Mesenchymal stem cell (in vitro differentiated cells and primary cell): ENCODE results near the gene A4GALT.
"Not testable (repeated sequence)": the region's sequence is repeated elsewhere in the genome, so short reads cannot be mapped to it uniquely, and the experiment has no call there.

Experiments
- DNase-seq: peaks from one replicate; pipeline ENCODE4 v3.0.0-alpha.2; 2013
- H2AFZ ChIP-seq: one replicate; pipeline ENCODE4 v1.6.1; 2013; ENCODE audit warnings: low read depth, mild to moderate bottlenecking, control low read depth, inconsistent platforms, low read length, moderate library complexity
- H2AK5ac ChIP-seq: 2 replicates; pipeline ENCODE4 v1.6.1; 2013; ENCODE audit warnings: low read length, moderate library complexity, mild to moderate bottlenecking, inconsistent platforms; ENCODE audit not compliant: severe bottlenecking
- H2BK120ac ChIP-seq: one replicate; pipeline ENCODE4 v1.6.1; 2013; ENCODE audit warnings: low read depth, mild to moderate bottlenecking, inconsistent platforms, low read length, moderate library complexity
- H2BK12ac ChIP-seq, 2 experiments: one replicate each; pipeline ENCODE4 v1.6.1; 2013; ENCODE audit warnings: inconsistent platforms in 2 of 2, low read length in 2 of 2, mild to moderate bottlenecking in 2 of 2, moderate library complexity in 2 of 2, control low read depth in 1 of 2
- H2BK15ac ChIP-seq: one replicate; pipeline ENCODE4 v1.6.1; 2013; ENCODE audit warnings: mild to moderate bottlenecking, low read depth, inconsistent platforms; ENCODE audit not compliant: poor library complexity, severe bottlenecking
- H2BK5ac ChIP-seq: 2 replicates; pipeline ENCODE4 v1.6.1; 2013; ENCODE audit warnings: low read depth, mild to moderate bottlenecking, low read length, control low read depth, inconsistent platforms; ENCODE audit not compliant: poor library complexity, severe bottlenecking
- H3K14ac ChIP-seq, 2 experiments: one replicate each; pipeline ENCODE4 v1.6.1; 2013; ENCODE audit warnings: inconsistent platforms in 2 of 2, low read length in 2 of 2, control low read depth in 1 of 2, mild to moderate bottlenecking in 1 of 2, moderate library complexity in 1 of 2
- H3K18ac ChIP-seq, 2 experiments: one replicate each; pipeline ENCODE4 v1.6.1; 2013; ENCODE audit warnings: inconsistent platforms in 2 of 2, low read length in 2 of 2, control low read depth in 1 of 2, low read depth in 1 of 2, mild to moderate bottlenecking in 1 of 2
- H3K23ac ChIP-seq, 2 experiments: one replicate each; pipeline ENCODE4 v1.6.1; 2013; ENCODE audit warnings: inconsistent platforms in 2 of 2, low read length in 2 of 2, mild to moderate bottlenecking in 2 of 2, moderate library complexity in 2 of 2, control low read depth in 1 of 2
- H3K27ac ChIP-seq: 2 replicates; pipeline ENCODE4 v1.5.1; 2013; ENCODE audit warnings: mild to moderate bottlenecking, moderate library complexity, low read length, control low read depth, inconsistent platforms; ENCODE audit not compliant: poor library complexity, severe bottlenecking
- H3K27me3 ChIP-seq, 2 experiments: 2 replicates each; pipeline versions ENCODE4 v1.6.1 to v1.7.0; 2013; ENCODE audit warnings: low read length in 2 of 2, mild to moderate bottlenecking in 2 of 2, moderate library complexity in 2 of 2, control low read depth in 1 of 2, inconsistent platforms in 1 of 2; ENCODE audit not compliant: control insufficient read depth in 1 of 2, insufficient read depth in 1 of 2
- H3K36me3 ChIP-seq, 2 experiments: 2 replicates each; pipeline versions ENCODE4 v1.6.1 to v1.7.0; 2013; ENCODE audit warnings: low read length in 2 of 2, control low read depth in 1 of 2, inconsistent platforms in 1 of 2, low read depth in 1 of 2, mild to moderate bottlenecking in 1 of 2; ENCODE audit not compliant: insufficient read depth in 2 of 2, control insufficient read depth in 1 of 2
- H3K4ac ChIP-seq, 2 experiments: one replicate each; pipeline ENCODE4 v1.6.1; 2013; ENCODE audit warnings: inconsistent platforms in 2 of 2, low read length in 2 of 2, mild to moderate bottlenecking in 2 of 2, moderate library complexity in 2 of 2, control low read depth in 1 of 2, low read depth in 1 of 2
- H3K4me1 ChIP-seq: 2 replicates; pipeline ENCODE4 v1.6.1; 2013; ENCODE audit warnings: low read depth, low read length, control low read depth; ENCODE audit not compliant: control insufficient read depth, insufficient read depth
- H3K4me2 ChIP-seq: 2 replicates; pipeline ENCODE4 v1.6.1; 2013; ENCODE audit warnings: low read length, mild to moderate bottlenecking, inconsistent platforms; ENCODE audit not compliant: poor library complexity, severe bottlenecking
- H3K4me3 ChIP-seq, 2 experiments: 2 replicates each; pipeline versions ENCODE4 v1.5.1 to v1.7.0; 2013; ENCODE audit warnings: low read length in 2 of 2, mild to moderate bottlenecking in 2 of 2, control low read depth in 1 of 2, low read depth in 1 of 2; ENCODE audit not compliant: insufficient read depth in 1 of 2
- H3K79me1 ChIP-seq: replicated peaks from 2 replicates; pipeline ENCODE4 v1.6.1; 2013; ENCODE audit warnings: mild to moderate bottlenecking, control low read depth, low read length, inconsistent platforms; ENCODE audit not compliant: poor library complexity, severe bottlenecking
- H3K9ac ChIP-seq: 2 replicates; pipeline ENCODE4 v1.7.0; 2013; ENCODE audit warnings: mild to moderate bottlenecking, low read length, moderate library complexity
- H3K9me3 ChIP-seq: 2 replicates; pipeline ENCODE4 v1.7.0; 2013; ENCODE audit warnings: mild to moderate bottlenecking, low read length; ENCODE audit not compliant: control insufficient read depth
- H4K8ac ChIP-seq: one replicate; pipeline ENCODE4 v1.6.1; 2013; ENCODE audit warnings: inconsistent platforms, mild to moderate bottlenecking, low read length, moderate library complexity
- H4K91ac ChIP-seq: one replicate; pipeline ENCODE4 v1.6.1; 2013; ENCODE audit warnings: mild to moderate bottlenecking, low read length, inconsistent platforms
- WGBS: methylation state at CpG from one replicate; pipeline ENCODE4 v1.1.7; 2013; ENCODE audit warnings: mixed read lengths; 5-methylcytosine and 5-hydroxymethylcytosine counted together

The A4GALT gene

DNA sequence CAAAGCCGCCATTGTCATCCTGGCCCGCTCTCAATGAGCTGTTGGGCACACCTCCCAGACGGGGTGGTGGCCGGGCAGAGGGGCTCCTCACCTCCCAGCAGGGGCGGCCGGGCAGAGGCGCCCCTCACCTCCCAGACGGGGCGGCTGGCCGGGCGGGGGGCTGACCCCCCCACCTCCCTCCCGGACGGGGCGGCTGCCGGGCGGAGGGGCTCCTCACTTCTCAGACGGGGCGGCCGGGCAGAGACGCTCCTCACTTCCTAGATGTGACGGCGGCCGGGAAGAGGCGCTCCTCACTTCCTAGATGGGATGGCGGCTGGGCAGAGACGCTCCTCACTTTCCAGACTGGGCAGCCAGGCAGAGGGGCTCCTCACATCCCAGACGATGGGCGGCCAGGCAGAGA is 29.8 kb upstream of the A4GALT start:
- not testable (repeated sequence) for H3K4me1 ChIP-seq

DNA sequence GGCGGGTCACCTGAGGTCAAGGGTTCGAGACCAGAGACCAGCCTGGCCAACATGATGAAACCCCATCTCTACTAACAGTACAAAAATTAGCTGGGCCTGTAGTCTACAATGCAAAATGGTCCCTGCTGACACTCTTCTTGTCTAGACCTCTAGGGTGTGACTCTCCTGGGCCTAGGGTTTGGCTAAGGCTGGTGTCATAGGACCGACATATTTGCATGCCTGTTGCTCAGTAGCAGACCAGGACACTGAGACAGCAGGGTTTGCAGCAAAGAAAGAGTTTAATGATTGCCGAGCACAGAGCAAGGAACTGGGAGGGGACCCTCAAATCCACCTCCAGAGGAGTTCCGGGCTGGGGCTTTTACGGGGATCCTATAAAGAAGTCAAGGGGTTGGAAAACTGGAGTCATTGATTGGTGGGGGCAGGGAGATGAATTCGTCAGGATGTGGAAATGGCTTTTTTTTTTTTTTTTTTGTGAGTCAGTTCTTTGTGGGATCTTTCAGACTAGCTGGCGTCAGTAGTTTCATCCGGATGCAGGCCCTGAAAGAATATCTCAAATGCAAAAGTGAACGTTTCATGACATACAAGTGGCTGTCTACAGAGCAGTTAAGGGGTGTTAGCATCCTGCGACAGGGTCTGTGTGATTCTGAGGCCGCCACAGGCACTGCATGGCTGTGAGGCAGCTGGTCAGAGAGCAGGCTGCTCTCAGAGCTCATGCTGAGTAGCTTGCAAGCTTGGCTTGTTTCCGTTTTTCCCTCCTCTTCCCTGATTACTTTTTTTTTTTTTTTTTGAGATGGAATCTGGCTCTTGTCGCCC is 27.2 kb upstream of the A4GALT start:
- no peaks in the 10 kb centered on the region for H3K27me3 ChIP-seq
- peak overlapping the region; percentile 62 to 65 for H3K18ac ChIP-seq
- peak overlapping the region; percentile 36 for H2BK120ac ChIP-seq
- H3K4me2 ChIP-seq = peak overlapping the region; percentile 25
- peak overlapping the region in 1 of 2 experiments; percentile 10 for H3K4me3 ChIP-seq
- no peaks in the 10 kb centered on the region for H3K9me3 ChIP-seq
- no peak overlapping the region for H3K23ac ChIP-seq
- 37% methylated on average over 13 of the region's 14 CpGs for WGBS
- no peak overlapping the region for H3K14ac ChIP-seq
- H3K9ac ChIP-seq = peak overlapping the region; percentile 74
- H2BK5ac ChIP-seq = no peak overlapping the region
- peak overlapping the region; percentile 23 to 85 for H2BK12ac ChIP-seq
- peak overlapping the region; percentile 91 for H4K91ac ChIP-seq
- peak overlapping the region; percentile 36 for H2BK15ac ChIP-seq
- peak overlapping the region; percentile 17 for H3K27ac ChIP-seq
- H3K36me3 ChIP-seq = no peaks in the 10 kb centered on the region
- no peaks in the 10 kb centered on the region for H3K79me1 ChIP-seq
- H2AFZ ChIP-seq = no peak overlapping the region
- H3K4ac ChIP-seq = peak overlapping the region; percentile 34 to 62
- peaks cover 11% of the 10 kb centered on the region for H3K4me1 ChIP-seq
- H2AK5ac ChIP-seq = no peak overlapping the region
- peak overlapping the region; percentile 92 for H4K8ac ChIP-seq
- peak; percentile 96 for DNase-seq

More for the DNA sequence above, 29.8 kb upstream of the A4GALT start:
- DNase-seq, H2AK5ac ChIP-seq, H3K36me3 ChIP-seq, H3K4me2 ChIP-seq, H4K91ac ChIP-seq, H3K27me3 ChIP-seq, H3K9me3 ChIP-seq, H3K27ac ChIP-seq, H3K14ac ChIP-seq, H3K18ac ChIP-seq, H3K23ac ChIP-seq, H4K8ac ChIP-seq, H3K4ac ChIP-seq, H3K4me3 ChIP-seq, H2BK5ac ChIP-seq, H2BK120ac ChIP-seq, H3K9ac ChIP-seq, H2AFZ ChIP-seq, H3K79me1 ChIP-seq, H2BK15ac ChIP-seq, H2BK12ac ChIP-seq: not testable (repeated sequence)
- WGBS = 96% methylated on average over 2 of the region's 28 CpGs

DNA sequence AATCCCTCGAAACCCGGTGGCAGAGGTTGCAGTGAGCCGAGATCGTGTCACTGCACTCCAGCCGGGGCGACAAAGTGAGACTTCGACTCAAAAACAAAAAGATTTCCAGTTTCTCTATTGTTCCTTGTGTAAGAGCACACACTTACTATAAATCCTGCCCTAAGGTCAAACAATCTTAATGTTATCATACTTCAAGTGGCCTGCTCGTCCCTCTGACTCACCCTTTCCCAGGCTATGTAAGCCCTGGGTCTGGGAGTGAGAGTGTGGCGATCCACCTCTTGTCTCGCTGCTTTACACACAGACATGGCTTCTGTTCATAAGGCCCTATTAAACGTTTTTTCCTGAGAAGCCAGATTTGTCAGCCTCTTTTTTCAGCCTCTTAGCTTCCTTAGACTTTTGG is 24.4 kb upstream of the A4GALT start:
- H2BK15ac ChIP-seq = peak overlapping the region; percentile 19
- no peak overlapping the region for H2BK5ac ChIP-seq
- H2BK12ac ChIP-seq = peak overlapping the region in 1 of 2 experiments; percentile 12
- 39% methylated on average over 11 of the region's 11 CpGs for WGBS
- peak; percentile 93 for DNase-seq
- no peak overlapping the region for H3K4ac ChIP-seq
- H3K9me3 ChIP-seq = no peaks in the 10 kb centered on the region
- no peak overlapping the region for H4K91ac ChIP-seq
- no peak overlapping the region for H3K27ac ChIP-seq
- H3K27me3 ChIP-seq = no peaks in the 10 kb centered on the region
- peak overlapping the region; percentile 82 for H2BK120ac ChIP-seq
- no peak overlapping the region for H3K4me3 ChIP-seq
- H3K4me1 ChIP-seq = peaks cover 8% of the 10 kb centered on the region
- no peak overlapping the region for H3K14ac ChIP-seq
- no peak overlapping the region for H3K4me2 ChIP-seq
- no peak overlapping the region for H3K18ac ChIP-seq
- no peaks in the 10 kb centered on the region for H3K79me1 ChIP-seq
- no peaks in the 10 kb centered on the region for H3K36me3 ChIP-seq
- no peak overlapping the region for H3K23ac ChIP-seq
- no peak overlapping the region for H2AK5ac ChIP-seq
- H2AFZ ChIP-seq = no peak overlapping the region
- peak overlapping the region; percentile 45 for H3K9ac ChIP-seq
- H4K8ac ChIP-seq = no peak overlapping the region

DNA sequence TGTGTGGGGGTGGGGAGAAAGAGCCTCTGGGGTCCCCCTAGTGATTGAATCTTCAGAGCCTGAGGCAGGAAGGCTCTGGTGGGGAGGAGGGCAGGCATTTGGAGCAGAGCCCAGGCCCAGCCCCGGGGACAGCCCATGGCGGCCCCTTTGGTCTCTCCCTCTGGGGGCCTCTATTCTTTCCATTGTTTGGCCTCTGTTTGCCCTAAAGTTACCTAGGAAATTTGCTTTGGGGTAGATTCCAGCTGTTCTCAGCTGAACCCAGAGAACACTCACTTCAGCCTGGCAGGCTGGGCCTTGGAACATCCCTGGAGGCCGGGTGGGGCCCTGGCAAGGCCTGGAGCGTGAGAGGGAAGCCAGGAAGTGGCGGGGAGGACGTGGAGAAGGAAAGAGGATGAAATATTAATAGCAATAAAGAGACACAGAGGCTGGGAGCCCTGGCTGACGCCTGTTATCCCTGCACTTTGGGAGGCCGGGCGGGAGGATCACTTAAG is 22.9 kb upstream of the A4GALT start:
- WGBS = 63% methylated on average over 9 of the region's 9 CpGs

More for the DNA sequence above, 22.9 kb upstream of the A4GALT start:
- Histone ChIP-seq H3K27ac (no peak overlapping the region), H3K27me3 (no peaks in the 10 kb centered on the region), H3K4me1 (peaks cover 5% of the 10 kb centered on the region), H2BK15ac (peak overlapping the region; percentile 18), H4K8ac (peak overlapping the region; percentile 79), H3K4me2 (no peak overlapping the region), H3K14ac (no peak overlapping the region), H3K79me1 (no peaks in the 10 kb centered on the region), H2AK5ac (no peak overlapping the region), H2BK120ac (peak overlapping the region; percentile 84), H3K18ac (peak overlapping the region; percentile 51 to 67), H3K9me3 (no peaks in the 10 kb centered on the region), H3K36me3 (no peaks in the 10 kb centered on the region), H2BK12ac (peak overlapping the region in 1 of 2 experiments; percentile 69), H2BK5ac (no peak overlapping the region), H3K4ac (peak overlapping the region in 1 of 2 experiments; percentile 81), H3K23ac (no peak overlapping the region), H3K9ac (peak overlapping the region; percentile 89), H2AFZ (no peak overlapping the region), H3K4me3 (peak overlapping the region in 1 of 2 experiments; percentile 39), H4K91ac (peak overlapping the region; percentile 70)
- peak; percentile 73 for DNase-seq
